Liver (tissue), 3 donors: ENCODE results near the gene CHST12.

Experiments used
- GABPA ChIP-seq, 2 donors: IDR thresholded peaks in 1 of 2; conservative IDR thresholded peaks in 1 of 2; 2 replicates each; pipeline ENCODE4 v1.6.1; 2016; ENCODE audit warnings: antibody characterized with exemption in 2 of 2, mild to moderate bottlenecking in 1 of 2, moderate library complexity in 1 of 2
- JUND ChIP-seq, 2 donors: IDR thresholded peaks; 2 replicates each; pipeline ENCODE4 v1.6.1; 2016; ENCODE audit warnings: antibody characterized with exemption in 2 of 2
- RAD21 ChIP-seq, 2 donors: IDR thresholded peaks; 2 replicates each; pipeline ENCODE4 v1.6.1; 2016; ENCODE audit warnings: antibody characterized with exemption in 2 of 2, mild to moderate bottlenecking in 2 of 2
- RXRA ChIP-seq, 2 donors: IDR thresholded peaks; 2 replicates each; pipeline ENCODE4 v1.6.1; 2017 to 2018; ENCODE audit warnings: antibody characterized with exemption in 2 of 2, mild to moderate bottlenecking in 1 of 2
- SP1 ChIP-seq: IDR thresholded peaks from 2 replicates; pipeline ENCODE4 v1.6.1; 2018; ENCODE audit warnings: antibody characterized with exemption, mild to moderate bottlenecking
- TAF1 ChIP-seq: conservative IDR thresholded peaks from 2 replicates; pipeline ENCODE4 v1.6.1; 2016; ENCODE audit warnings: antibody characterized with exemption, mild to moderate bottlenecking
- YY1 ChIP-seq: IDR thresholded peaks from 2 replicates; pipeline ENCODE4 v1.6.1; 2016; ENCODE audit warnings: antibody characterized with exemption, mild to moderate bottlenecking
- TF ChIP-seq, protein P1 (sequence below): fragments of 150-350 bp; IDR thresholded peaks from 2 replicates; pipeline ENCODE4 v1.5.1; 2017; ENCODE audit warnings: improper control_type of control experiment, low read depth, low read length; ENCODE audit not compliant: missing input control
- TF ChIP-seq, protein P2 (sequence below): IDR thresholded peaks from 2 replicates; pipeline ENCODE4 v1.6.1; 2016; ENCODE audit warnings: antibody characterized with exemption
- TF ChIP-seq, protein P3 (sequence below): IDR thresholded peaks from 2 replicates; pipeline ENCODE4 v1.6.1; 2016; ENCODE audit warnings: antibody characterized with exemption, mild to moderate bottlenecking
- donor health status: healthy.
- donor health status: healthy.

DNA sequence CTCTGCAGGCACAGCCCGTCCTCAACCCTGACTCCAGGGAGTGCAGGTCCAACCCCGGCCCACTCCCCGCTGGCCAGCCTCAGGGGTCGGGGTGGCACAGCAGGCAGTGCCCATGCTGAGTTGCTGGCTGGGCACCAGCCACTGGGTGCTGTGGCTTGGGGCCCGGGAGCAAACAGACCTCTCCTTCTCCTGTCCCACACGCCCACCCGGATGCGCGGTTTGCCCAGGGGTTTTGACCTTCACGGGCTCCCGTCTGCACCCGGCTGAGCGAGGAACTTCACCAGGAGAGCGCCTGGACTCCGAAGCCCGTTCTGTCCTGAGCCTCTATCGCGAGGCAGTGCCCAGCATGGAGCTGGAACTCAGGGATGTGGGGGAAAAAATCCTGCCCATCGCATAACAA, 75.4 kb downstream of the CHST12 start:
- TF ChIP-seq YY1 (no peak), RAD21 (IDR thresholded peaks at IDR 0.05) (no peak), JUND (IDR thresholded peaks at IDR 0.05) (no peak), RXRA (IDR thresholded peaks at IDR 0.05) (no peak), TAF1 (no peak), GABPA (IDR thresholded peaks at IDR 0.05 in 1 of 2, conservative IDR thresholded peaks at IDR 0.05 in 1 of 2) (no peak), SP1 (no peak)
- TF ChIP-seq, protein P1, sequence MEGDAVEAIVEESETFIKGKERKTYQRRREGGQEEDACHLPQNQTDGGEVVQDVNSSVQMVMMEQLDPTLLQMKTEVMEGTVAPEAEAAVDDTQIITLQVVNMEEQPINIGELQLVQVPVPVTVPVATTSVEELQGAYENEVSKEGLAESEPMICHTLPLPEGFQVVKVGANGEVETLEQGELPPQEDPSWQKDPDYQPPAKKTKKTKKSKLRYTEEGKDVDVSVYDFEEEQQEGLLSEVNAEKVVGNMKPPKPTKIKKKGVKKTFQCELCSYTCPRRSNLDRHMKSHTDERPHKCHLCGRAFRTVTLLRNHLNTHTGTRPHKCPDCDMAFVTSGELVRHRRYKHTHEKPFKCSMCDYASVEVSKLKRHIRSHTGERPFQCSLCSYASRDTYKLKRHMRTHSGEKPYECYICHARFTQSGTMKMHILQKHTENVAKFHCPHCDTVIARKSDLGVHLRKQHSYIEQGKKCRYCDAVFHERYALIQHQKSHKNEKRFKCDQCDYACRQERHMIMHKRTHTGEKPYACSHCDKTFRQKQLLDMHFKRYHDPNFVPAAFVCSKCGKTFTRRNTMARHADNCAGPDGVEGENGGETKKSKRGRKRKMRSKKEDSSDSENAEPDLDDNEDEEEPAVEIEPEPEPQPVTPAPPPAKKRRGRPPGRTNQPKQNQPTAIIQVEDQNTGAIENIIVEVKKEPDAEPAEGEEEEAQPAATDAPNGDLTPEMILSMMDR, result no peak
- TF ChIP-seq, protein P2, sequence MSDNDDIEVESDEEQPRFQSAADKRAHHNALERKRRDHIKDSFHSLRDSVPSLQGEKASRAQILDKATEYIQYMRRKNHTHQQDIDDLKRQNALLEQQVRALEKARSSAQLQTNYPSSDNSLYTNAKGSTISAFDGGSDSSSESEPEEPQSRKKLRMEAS, result no peak
- TF ChIP-seq, protein P3, sequence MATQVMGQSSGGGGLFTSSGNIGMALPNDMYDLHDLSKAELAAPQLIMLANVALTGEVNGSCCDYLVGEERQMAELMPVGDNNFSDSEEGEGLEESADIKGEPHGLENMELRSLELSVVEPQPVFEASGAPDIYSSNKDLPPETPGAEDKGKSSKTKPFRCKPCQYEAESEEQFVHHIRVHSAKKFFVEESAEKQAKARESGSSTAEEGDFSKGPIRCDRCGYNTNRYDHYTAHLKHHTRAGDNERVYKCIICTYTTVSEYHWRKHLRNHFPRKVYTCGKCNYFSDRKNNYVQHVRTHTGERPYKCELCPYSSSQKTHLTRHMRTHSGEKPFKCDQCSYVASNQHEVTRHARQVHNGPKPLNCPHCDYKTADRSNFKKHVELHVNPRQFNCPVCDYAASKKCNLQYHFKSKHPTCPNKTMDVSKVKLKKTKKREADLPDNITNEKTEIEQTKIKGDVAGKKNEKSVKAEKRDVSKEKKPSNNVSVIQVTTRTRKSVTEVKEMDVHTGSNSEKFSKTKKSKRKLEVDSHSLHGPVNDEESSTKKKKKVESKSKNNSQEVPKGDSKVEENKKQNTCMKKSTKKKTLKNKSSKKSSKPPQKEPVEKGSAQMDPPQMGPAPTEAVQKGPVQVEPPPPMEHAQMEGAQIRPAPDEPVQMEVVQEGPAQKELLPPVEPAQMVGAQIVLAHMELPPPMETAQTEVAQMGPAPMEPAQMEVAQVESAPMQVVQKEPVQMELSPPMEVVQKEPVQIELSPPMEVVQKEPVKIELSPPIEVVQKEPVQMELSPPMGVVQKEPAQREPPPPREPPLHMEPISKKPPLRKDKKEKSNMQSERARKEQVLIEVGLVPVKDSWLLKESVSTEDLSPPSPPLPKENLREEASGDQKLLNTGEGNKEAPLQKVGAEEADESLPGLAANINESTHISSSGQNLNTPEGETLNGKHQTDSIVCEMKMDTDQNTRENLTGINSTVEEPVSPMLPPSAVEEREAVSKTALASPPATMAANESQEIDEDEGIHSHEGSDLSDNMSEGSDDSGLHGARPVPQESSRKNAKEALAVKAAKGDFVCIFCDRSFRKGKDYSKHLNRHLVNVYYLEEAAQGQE, result no peak
